HepG2 (cell line): ENCODE data around the gene C5orf15. TPM values are rescaled to one million over a fixed set of nuclear protein-coding genes. Genes with fewer than 3 reads are reported as not detected.

Experiments
- ATAC-seq: fragments of 200-7000 bp; cut with Tn5 transposase; 3 replicates; pipeline ENCODE4 v1.9.1; 2020; ENCODE audit warnings: mild to moderate bottlenecking, moderate library complexity
- BruUV-seq: library from RNA; stranded (reverse); fragments of 400-500 nt; replicated peaks from 2 replicates; lab custom pipeline; 2021; lab: Mats Ljungman, UMichigan
- CTCF ChIA-PET: fragments of 300-600 bp; formaldehyde crosslinking; extraction: SDS; loops from one replicate; lab custom pipeline; 2021; ENCODE audit warnings: low total read pairs, inconsistent platforms, low intra/inter-chr PET ratio; lab: Yijun Ruan, JAX
- POLR2A ChIA-PET: fragments of 350-600 bp; sonication (Branson Sonifier 250); formaldehyde crosslinking; loops from one replicate; lab custom pipeline; 2020; ENCODE audit warnings: antibody characterized with exemption, inconsistent platforms; lab: Yijun Ruan, JAX
- DNase-seq: peaks from one replicate; pipeline ENCODE4 v3.0.0-alpha.2; 2015; ENCODE audit warnings: low spot score
- FAIRE-seq: peaks from 3 replicates; lab custom pipeline; 2011; peaks lifted over from hg19 to GRCh38; lab: Jason Lieb, UNC
- H2AFZ ChIP-seq: one replicate; pipeline ENCODE4 v1.6.1; 2011; ENCODE audit warnings: low read length, inconsistent platforms
- H3K27ac ChIP-seq: fragments of 300-600 bp; 3 replicates; pipeline ENCODE4 v1.8.0; 2011; ENCODE audit warnings: mixed run types, mild to moderate bottlenecking, mixed read lengths, low read length, inconsistent platforms; ENCODE audit not compliant: insufficient read depth; ENCODE audit errors: extremely low read length
- H3K27me3 ChIP-seq, 2 experiments: fragments of 200-600 bp in 1 of 2; 2 replicates in 1 of 2; 3 replicates in 1 of 2; pipeline versions ENCODE4 v1.6.0 to v1.8.0; 2011; ENCODE audit warnings: low read length in 2 of 2, mild to moderate bottlenecking in 2 of 2, moderate library complexity in 2 of 2, inconsistent platforms in 1 of 2; ENCODE audit not compliant: insufficient read depth in 2 of 2, control insufficient read depth in 1 of 2
- H3K36me3 ChIP-seq, 2 experiments: fragments of 200-600 bp in 1 of 2; replicated peaks in 1 of 2; 2 replicates in 1 of 2; 3 replicates in 1 of 2; pipeline versions ENCODE4 v1.5.1 to v1.8.0; 2011; ENCODE audit warnings: low read length in 2 of 2, inconsistent platforms in 1 of 2; ENCODE audit not compliant: insufficient read depth in 2 of 2, control insufficient read depth in 1 of 2
- H3K4me1 ChIP-seq: 2 replicates; pipeline ENCODE4 v1.5.1; 2012; ENCODE audit warnings: low read length, inconsistent platforms; ENCODE audit not compliant: insufficient read depth
- H3K4me2 ChIP-seq: 2 replicates; pipeline ENCODE4 v1.6.0; 2011; ENCODE audit warnings: low read depth, low read length, inconsistent platforms
- H3K4me3 ChIP-seq, 3 experiments: fragments of 200-600 bp in 1 of 3; sonication (generic), shearing (Covaris generic) in 1 of 3; replicated peaks in 1 of 3; 2 replicates each; pipeline ENCODE4 v1.5.1; 2011 to 2016; ENCODE audit warnings: low read length in 3 of 3, inconsistent platforms in 2 of 3, low read depth in 2 of 3, mild to moderate bottlenecking in 2 of 3, control low read depth in 1 of 3, mixed read lengths in 1 of 3; ENCODE audit not compliant: insufficient read depth in 1 of 3
- H3K79me2 ChIP-seq: one replicate; pipeline ENCODE4 v1.6.1; 2011; ENCODE audit warnings: low read length, inconsistent platforms; ENCODE audit not compliant: insufficient read depth
- H3K9ac ChIP-seq: 2 replicates; pipeline ENCODE4 v1.6.0; 2011; ENCODE audit warnings: mild to moderate bottlenecking, low read depth, low read length, inconsistent platforms; ENCODE audit not compliant: insufficient read depth
- H3K9me3 ChIP-seq: 2 replicates; pipeline ENCODE4 v1.5.1; 2012; ENCODE audit warnings: mild to moderate bottlenecking, low read length
- H4K20me1 ChIP-seq: 2 replicates; pipeline ENCODE4 v1.6.0; 2011; ENCODE audit warnings: inconsistent platforms, mild to moderate bottlenecking, low read length, moderate library complexity; ENCODE audit not compliant: insufficient read depth
- EZH2 ChIP-seq: conservative IDR thresholded peaks from 2 replicates; pipeline ENCODE4 v1.6.1; 2012; ENCODE audit warnings: mild to moderate bottlenecking, low read depth, low read length, moderate library complexity
- FLYWCH1 ChIP-seq: sonication (generic); formaldehyde crosslinking; IDR thresholded peaks from 2 replicates; pipeline ENCODE4 v1.8.1; 2023; ENCODE audit warnings: mild to moderate bottlenecking, missing genetic modification reagents
- GTF2F1 ChIP-seq: fragments of 150-350 bp; IDR thresholded peaks from 2 replicates; pipeline ENCODE4 v1.6.1; 2014; ENCODE audit warnings: low read length
- ISX ChIP-seq: sonication (generic); formaldehyde crosslinking; conservative IDR thresholded peaks from 2 replicates; pipeline ENCODE4 v1.5.0; 2020; ENCODE audit warnings: missing genetic modification reagents
- MAFK ChIP-seq, 2 experiments: IDR thresholded peaks in 1 of 2; conservative IDR thresholded peaks in 1 of 2; 2 replicates each; pipeline ENCODE4 v1.6.1; 2011; ENCODE audit warnings: improper control_type of control experiment in 2 of 2, low read length in 2 of 2
- MIER2 ChIP-seq: IDR thresholded peaks from 2 replicates; pipeline ENCODE4 v1.6.1; 2016; ENCODE audit warnings: missing biosample characterization, missing genetic modification reagents
- NONO ChIP-seq, 2 experiments: fragments of 450-650 bp in 1 of 2; sonication (generic) in 1 of 2; formaldehyde crosslinking in 1 of 2; IDR thresholded peaks in 1 of 2; conservative IDR thresholded peaks in 1 of 2; 2 replicates each; pipeline versions ENCODE4 v1.6.1 to v1.8.0; 2017 to 2022; ENCODE audit warnings: mild to moderate bottlenecking in 1 of 2, missing genetic modification reagents in 1 of 2, moderate library complexity in 1 of 2
- SP140L ChIP-seq: sonication (generic); formaldehyde crosslinking; IDR thresholded peaks from 2 replicates; pipeline ENCODE4 v1.4.0; 2020; ENCODE audit warnings: missing genetic modification reagents, borderline replicate concordance
- TBL1XR1 ChIP-seq: fragments of 150-350 bp; IDR thresholded peaks from 2 replicates; pipeline ENCODE4 v1.6.1; 2014; ENCODE audit warnings: borderline replicate concordance, low read length; ENCODE audit not compliant: partially characterized antibody
- ZNF530 ChIP-seq: sonication (generic); formaldehyde crosslinking; IDR thresholded peaks from 2 replicates; pipeline ENCODE4 v1.5.0; 2020; ENCODE audit warnings: low read depth, mild to moderate bottlenecking, missing genetic modification reagents
- ZNF564 ChIP-seq: sonication (generic); formaldehyde crosslinking; IDR thresholded peaks from 2 replicates; pipeline ENCODE4 v1.8.1; 2023; ENCODE audit warnings: mild to moderate bottlenecking, missing genetic modification reagents
- ZNF644 ChIP-seq: IDR thresholded peaks from 2 replicates; pipeline ENCODE4 v1.6.1; 2016; ENCODE audit warnings: low read depth
- WGBS: methylation state at CpG from one replicate; pipeline ENCODE4 v1.1.6; 2017; ENCODE audit warnings: low lambda C conversion rate; 5-methylcytosine and 5-hydroxymethylcytosine counted together
- in situ Hi-C: cut with HindIII; loops from 2 replicates; pipeline ENCODE4 v1.10.0; 2017; ENCODE audit warnings: low pct_unique_long_range_greater_than_20kb; ENCODE audit not compliant: extremely low pct_ligation_motif_present
- intact Hi-C: fragments of 100-400 bp; cut with micrococcal nuclease; formaldehyde crosslinking; loops from one replicate; pipeline ENCODE4 v1.10.0; 2022; ENCODE audit not compliant: unreplicated experiment
- polyA plus RNA-seq, 8 experiments: library from polyadenylated mRNA; depleted of rRNA in 3 of 8; stranded (reverse) in 7 of 8; unstranded in 1 of 8; fragments of >200 nt; fragmentation: Illumina TruSeq in 4 of 8; extraction: Trizol in 4 of 8; gene quantifications; 2 replicates each; pipeline versions ENCODE4 v1.2.1 to v1.2.3, GENCODE V29; 2011 to 2016; ENCODE audit warnings: low read depth in 4 of 8, missing spikeins in 1 of 8, mixed read lengths in 1 of 8; ENCODE audit not compliant: insufficient read depth in 1 of 8
- total RNA-seq, 5 experiments: library from RNA; depleted of rRNA; stranded (reverse); fragments of >200 nt; fragmentation: Illumina TruSeq; extraction: Trizol; gene quantifications; 2 replicates each; pipeline ENCODE4 v1.2.3, GENCODE V29; 2016; ENCODE audit warnings: low read depth in 1 of 5
- TF ChIP-seq, protein P1 (sequence below): sonication (generic); formaldehyde crosslinking; IDR thresholded peaks from 2 replicates; pipeline ENCODE4 v1.4.0; 2020; ENCODE audit warnings: mild to moderate bottlenecking, missing genetic modification reagents

C5orf15 gene
- total and polyA plus RNA-seq, 2 of the 13 experiments (the other 11 are each of a cell fraction or from before 2014, with no cell fraction given): 58.5 to 82.7 TPM

DNA sequence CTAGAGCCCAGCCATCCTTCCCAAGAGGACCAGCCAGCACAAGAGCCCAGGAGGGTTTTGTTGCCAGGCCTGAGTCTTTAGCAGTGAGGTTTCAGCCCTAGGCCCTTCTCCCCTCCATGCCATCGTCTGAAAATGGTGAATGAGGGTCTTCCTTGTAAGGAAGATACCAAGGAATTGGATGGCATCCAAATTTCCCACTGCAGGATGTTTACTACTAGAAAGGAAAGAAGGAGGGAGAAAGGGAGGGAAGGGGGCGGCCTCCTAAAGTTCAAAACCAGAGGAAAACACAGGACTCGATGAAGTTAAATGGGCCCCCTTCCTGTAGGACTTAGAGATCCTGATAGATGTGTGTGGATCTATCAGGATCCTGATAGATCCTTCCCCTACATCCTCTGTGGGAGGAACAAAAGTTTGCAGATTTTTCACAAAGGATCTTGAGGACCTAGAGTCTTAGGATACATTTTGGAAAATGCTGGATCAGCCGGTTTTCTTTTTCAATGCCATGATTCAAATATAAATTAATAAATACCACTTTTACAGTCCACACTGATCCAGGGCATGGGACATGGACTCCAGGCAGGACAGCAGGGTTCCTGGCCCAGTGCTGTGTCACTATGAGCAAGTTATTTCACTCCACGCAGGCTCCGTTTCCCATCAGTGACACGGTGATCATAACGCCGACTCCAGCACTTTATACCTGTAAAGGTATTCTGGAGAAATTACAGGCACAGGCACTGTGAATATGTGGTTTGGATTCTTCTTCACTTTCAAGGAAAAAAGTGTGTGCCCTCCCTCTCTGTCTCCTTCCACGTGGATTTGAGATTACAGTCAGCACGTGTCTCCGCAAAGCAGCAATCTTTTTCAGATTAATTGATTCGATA is 40.9 kb downstream of the C5orf15 start:
- Histone ChIP-seq H3K9ac (no peak overlapping the region), H3K9me3 (no peaks in the 10 kb centered on the region), H3K4me1 (peaks cover 13% of the 10 kb centered on the region; the same call in 1 of the 2 replicates)
- in situ Hi-C loops: no loop called here
- no peak for FAIRE-seq
- 58% methylated on average over 13 of the region's 13 CpGs for WGBS
- POLR2A ChIA-PET: no interaction called here
- TF ChIP-seq SP140L (CRISPR knock-in tag) (no peak), MAFK (conservative IDR thresholded peaks at IDR 0.05 in 1 of 2, IDR thresholded peaks at IDR 0.05 in 1 of 2; ENCODE audit: low read length in 2 of 2) (peak in 1 of 2 experiments; percentile 56; a peak in 2 of 4 replicates)
- TF ChIP-seq, all 625 proteins: peak for 1
- CTCF ChIA-PET: no interaction called here
- Histone ChIP-seq H2AFZ (no peak overlapping the region), H3K36me3 (no peaks in the 10 kb centered on the region), H3K27ac (no peak overlapping the region), H3K79me2 (no peaks in the 10 kb centered on the region), H3K27me3 (peaks cover 9 to 66% of the 10 kb centered on the region in 2 experiments), H4K20me1 (no peaks in the 10 kb centered on the region), H3K4me2 (no peak overlapping the region), H3K4me3 (no peak overlapping the region)
- BruUV-seq: no TSS peak
- DNase-seq (no peak), ATAC-seq (no peak)
- intact Hi-C loops: no loop called here

DNA sequence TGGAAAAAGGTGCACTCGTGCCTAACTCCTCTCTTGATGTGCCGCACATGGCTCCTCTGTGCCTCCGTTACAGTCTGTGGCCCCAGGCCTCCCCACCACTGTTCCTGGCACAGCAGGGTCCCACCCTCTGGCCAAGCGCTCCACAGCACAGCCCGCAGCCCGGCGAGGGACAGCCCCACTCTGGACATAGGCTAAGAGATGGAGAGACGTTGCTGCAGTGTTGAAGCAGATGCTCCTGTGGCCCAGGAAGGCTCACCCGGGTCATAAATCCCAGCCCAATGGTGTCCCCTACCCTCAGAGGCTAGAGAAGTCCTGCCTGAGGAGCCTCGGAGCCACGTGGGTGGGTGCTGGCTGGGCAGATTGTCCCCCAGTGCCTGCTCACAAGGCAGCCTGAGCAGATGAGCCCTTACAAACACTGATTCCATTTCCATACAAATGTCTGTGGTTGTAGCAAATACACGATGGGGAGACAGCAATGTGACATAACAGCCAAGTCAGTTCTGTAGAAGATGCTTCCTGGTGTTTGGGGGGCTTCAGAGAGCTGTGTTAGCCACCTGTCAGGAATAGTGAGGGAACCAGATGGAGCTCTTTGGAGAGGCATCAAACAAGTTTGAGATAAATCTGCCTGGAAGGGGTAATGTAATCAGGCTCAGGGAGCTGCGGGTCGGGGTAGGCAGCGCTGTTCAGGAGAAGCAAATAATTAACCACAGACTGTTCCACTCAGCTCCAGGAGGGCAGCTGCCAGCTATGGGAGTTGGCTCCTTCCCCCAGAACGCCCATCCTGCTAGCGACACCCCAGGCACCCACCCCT is 41.7 kb downstream of the C5orf15 start:
- Histone ChIP-seq H3K9ac (no peak overlapping the region), H3K27ac (no peak overlapping the region), H3K9me3 (no peaks in the 10 kb centered on the region), H3K27me3 (peaks cover 9 to 62% of the 10 kb centered on the region in 2 experiments), H3K79me2 (no peaks in the 10 kb centered on the region), H3K4me3 (no peak overlapping the region), H3K36me3 (no peaks in the 10 kb centered on the region), H4K20me1 (no peaks in the 10 kb centered on the region), H2AFZ (no peak overlapping the region), H3K4me1 (peaks cover 13% of the 10 kb centered on the region; the same call in 1 of the 2 replicates), H3K4me2 (peak overlapping the region; percentile 26; the same call in 1 of the 2 replicates)
- peak; percentile 95 for ATAC-seq
- in situ Hi-C loops: no loop called here
- FAIRE-seq: no peak
- ChIA-PET POLR2A (no interaction called here), CTCF (no interaction called here)
- WGBS: 0% methylated on average over 8 of the region's 17 CpGs
- DNase-seq: no peak
- BruUV-seq: no TSS peak
- intact Hi-C loops: no loop called here
- TF ChIP-seq ZNF530 (CRISPR knock-in tag) (no peak), ZNF644 (CRISPR knock-in tag) (no peak), GTF2F1 (no peak), MIER2 (CRISPR knock-in tag) (no peak), ISX (CRISPR knock-in tag) (no peak), FLYWCH1 (CRISPR knock-in tag) (no peak), NONO (IDR thresholded peaks at IDR 0.05) (no peak), NONO (CRISPR knock-in tag; conservative IDR thresholded peaks at IDR 0.05) (no peak), TBL1XR1 (no peak), ZNF564 (no peak), EZH2 (peak; percentile 41; the same call in 1 of the 2 replicates)
- TF ChIP-seq, protein P1, sequence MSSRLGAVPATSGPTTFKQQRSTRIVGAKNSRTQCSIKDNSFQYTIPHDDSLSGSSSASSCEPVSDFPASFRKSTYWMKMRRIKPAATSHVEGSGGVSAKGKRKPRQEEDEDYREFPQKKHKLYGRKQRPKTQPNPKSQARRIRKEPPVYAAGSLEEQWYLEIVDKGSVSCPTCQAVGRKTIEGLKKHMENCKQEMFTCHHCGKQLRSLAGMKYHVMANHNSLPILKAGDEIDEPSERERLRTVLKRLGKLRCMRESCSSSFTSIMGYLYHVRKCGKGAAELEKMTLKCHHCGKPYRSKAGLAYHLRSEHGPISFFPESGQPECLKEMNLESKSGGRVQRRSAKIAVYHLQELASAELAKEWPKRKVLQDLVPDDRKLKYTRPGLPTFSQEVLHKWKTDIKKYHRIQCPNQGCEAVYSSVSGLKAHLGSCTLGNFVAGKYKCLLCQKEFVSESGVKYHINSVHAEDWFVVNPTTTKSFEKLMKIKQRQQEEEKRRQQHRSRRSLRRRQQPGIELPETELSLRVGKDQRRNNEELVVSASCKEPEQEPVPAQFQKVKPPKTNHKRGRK (CRISPR knock-in tag): no peak
